HEK293 (cell line): ENCODE results near the gene WNT1.
A peak's percentile ranks its signal among the peaks of the same experiment; 100 is the strongest.

Experiments
- CTCF ChIA-PET: fragments of 350-600 bp; formaldehyde crosslinking; extraction: SDS; loops from one replicate; lab custom pipeline; 2021; ENCODE audit warnings: antibody characterized with exemption; lab: Yijun Ruan, JAX
- POLR2A ChIA-PET: fragments of 300-600 bp; formaldehyde crosslinking; extraction: SDS; loops from one replicate; lab custom pipeline; 2020; ENCODE audit warnings: antibody characterized with exemption, inconsistent platforms; lab: Yijun Ruan, JAX
- H3K27ac ChIP-seq: fragments of 200-500 bp; sonication (Bioruptor generic); 2 replicates; pipeline ENCODE4 v1.5.1; 2014; ENCODE audit warnings: low read depth, low read length, control low read depth, inconsistent platforms; ENCODE audit errors: extremely low read depth
- H3K36me3 ChIP-seq, 2 experiments: fragments of 200-500 bp in 1 of 2; sonication (Bioruptor generic) in 1 of 2; 1 replicate in 1 of 2; 2 replicates in 1 of 2; pipeline ENCODE4 v1.5.1; 2014 to 2017; ENCODE audit warnings: inconsistent platforms in 2 of 2, low read length in 2 of 2; ENCODE audit not compliant: control insufficient read depth in 2 of 2, insufficient read depth in 1 of 2
- H3K4me1 ChIP-seq: fragments of 200-500 bp; sonication (Bioruptor generic); 2 replicates; pipeline ENCODE4 v1.5.1; 2014; ENCODE audit warnings: mild to moderate bottlenecking, low read length, inconsistent platforms; ENCODE audit not compliant: control insufficient read depth, insufficient read depth
- H3K4me3 ChIP-seq: 2 replicates; pipeline ENCODE4 v1.5.1; 2011; ENCODE audit warnings: low read depth, mild to moderate bottlenecking, control low read depth, low read length, moderate library complexity
- H3K9me3 ChIP-seq: fragments of 200-500 bp; sonication (Bioruptor generic); 2 replicates; pipeline ENCODE4 v1.5.1; 2014; ENCODE audit warnings: low read depth, low read length, inconsistent platforms; ENCODE audit not compliant: control insufficient read depth, insufficient read depth
- BCL11B ChIP-seq: fragments of 450-650 bp; formaldehyde crosslinking; IDR thresholded peaks from 2 replicates; pipeline ENCODE4 v1.5.1; 2016; ENCODE audit warnings: low read depth, missing biosample characterization, missing genetic modification characterization
- GLI2 ChIP-seq: fragments of 450-650 bp; formaldehyde crosslinking; IDR thresholded peaks from 2 replicates; pipeline ENCODE4; 2017; ENCODE audit warnings: missing biosample characterization, missing genetic modification characterization, low read depth, borderline replicate concordance
- KLF9 ChIP-seq: fragments of 450-650 bp; formaldehyde crosslinking; IDR thresholded peaks from 2 replicates; pipeline ENCODE4 v1.5.1; 2016; ENCODE audit warnings: missing biosample characterization, missing genetic modification characterization, low read depth
- MZF1 ChIP-seq: fragments of 450-650 bp; formaldehyde crosslinking; IDR thresholded peaks from 2 replicates; pipeline ENCODE4 v1.5.1; 2017; ENCODE audit warnings: missing biosample characterization, missing genetic modification characterization, borderline replicate concordance
- YY1 ChIP-seq: fragments of 450-650 bp; formaldehyde crosslinking; IDR thresholded peaks from 2 replicates; pipeline ENCODE4 v1.5.1; 2018; ENCODE audit warnings: missing biosample characterization, missing genetic modification characterization
- YY2 ChIP-seq: fragments of 450-650 bp; formaldehyde crosslinking; IDR thresholded peaks from 2 replicates; pipeline ENCODE4 v1.5.1; 2016; ENCODE audit warnings: missing biosample characterization, missing genetic modification characterization
- ZBTB17 ChIP-seq: fragments of 450-650 bp; formaldehyde crosslinking; IDR thresholded peaks from 2 replicates; pipeline ENCODE4 v1.5.1; 2016; ENCODE audit warnings: missing biosample characterization, missing genetic modification characterization
- ZBTB48 ChIP-seq: fragments of 450-650 bp; formaldehyde crosslinking; IDR thresholded peaks from 2 replicates; pipeline ENCODE4 v1.5.1; 2016; ENCODE audit warnings: missing biosample characterization, missing genetic modification characterization
- ZFP37 ChIP-seq: fragments of 450-650 bp; formaldehyde crosslinking; IDR thresholded peaks from 2 replicates; pipeline ENCODE4 v1.5.1; 2016; ENCODE audit warnings: missing biosample characterization, missing genetic modification characterization
- ZNF132 ChIP-seq: fragments of 450-650 bp; formaldehyde crosslinking; IDR thresholded peaks from 2 replicates; pipeline ENCODE4 v1.5.1; 2017; ENCODE audit warnings: missing biosample characterization, missing genetic modification characterization, borderline replicate concordance
- ZNF16 ChIP-seq: fragments of 450-650 bp; formaldehyde crosslinking; IDR thresholded peaks from 2 replicates; pipeline ENCODE4 v1.5.1; 2016; ENCODE audit warnings: low read depth, missing biosample characterization, missing genetic modification characterization
- ZNF169 ChIP-seq: fragments of 450-650 bp; formaldehyde crosslinking; IDR thresholded peaks from 2 replicates; pipeline ENCODE4 v1.5.1; 2016; ENCODE audit warnings: missing biosample characterization, missing genetic modification characterization
- ZNF184 ChIP-seq: fragments of 450-650 bp; IDR thresholded peaks from 2 replicates; pipeline ENCODE4 v1.5.1; 2018; ENCODE audit warnings: missing biosample characterization, mild to moderate bottlenecking, missing genetic modification characterization
- ZNF223 ChIP-seq: fragments of 450-650 bp; formaldehyde crosslinking; IDR thresholded peaks from 2 replicates; pipeline ENCODE4 v1.5.1; 2016; ENCODE audit warnings: missing biosample characterization, missing genetic modification characterization
- ZNF239 ChIP-seq: fragments of 450-650 bp; formaldehyde crosslinking; IDR thresholded peaks from 2 replicates; pipeline ENCODE4 v1.5.1; 2016; ENCODE audit warnings: missing biosample characterization, missing genetic modification characterization
- ZNF302 ChIP-seq: fragments of 450-650 bp; formaldehyde crosslinking; IDR thresholded peaks from 2 replicates; pipeline ENCODE4 v1.5.1; 2016; ENCODE audit warnings: missing biosample characterization, missing genetic modification characterization, low read depth
- ZNF335 ChIP-seq: fragments of 450-650 bp; formaldehyde crosslinking; conservative IDR thresholded peaks from 2 replicates; pipeline ENCODE4 v1.5.1; 2016; ENCODE audit warnings: missing biosample characterization, missing genetic modification characterization
- ZNF341 ChIP-seq: fragments of 450-650 bp; formaldehyde crosslinking; IDR thresholded peaks from 2 replicates; pipeline ENCODE4; 2016; ENCODE audit warnings: low read depth, missing biosample characterization, missing genetic modification characterization
- ZNF548 ChIP-seq: fragments of 450-650 bp; formaldehyde crosslinking; IDR thresholded peaks from 2 replicates; pipeline ENCODE4 v1.5.1; 2016; ENCODE audit warnings: missing biosample characterization, missing genetic modification characterization
- ZNF654 ChIP-seq: fragments of 450-650 bp; formaldehyde crosslinking; IDR thresholded peaks from 2 replicates; pipeline ENCODE4 v1.5.1; 2016; ENCODE audit warnings: low read depth, missing biosample characterization, missing genetic modification characterization
- ZNF658 ChIP-seq: fragments of 450-650 bp; formaldehyde crosslinking; IDR thresholded peaks from 2 replicates; pipeline ENCODE4; 2016; ENCODE audit warnings: missing biosample characterization, missing genetic modification characterization
- ZNF664 ChIP-seq: fragments of 450-650 bp; formaldehyde crosslinking; IDR thresholded peaks from 2 replicates; pipeline ENCODE4 v1.5.1; 2016; ENCODE audit warnings: missing biosample characterization, missing genetic modification characterization
- ZNF747 ChIP-seq: fragments of 450-650 bp; formaldehyde crosslinking; IDR thresholded peaks from 2 replicates; pipeline ENCODE4 v1.5.1; 2016; ENCODE audit warnings: missing biosample characterization, missing genetic modification characterization
- ZNF776 ChIP-seq: fragments of 450-650 bp; formaldehyde crosslinking; IDR thresholded peaks from 2 replicates; pipeline ENCODE4 v1.5.0; 2017; ENCODE audit warnings: missing biosample characterization, missing genetic modification characterization, borderline replicate concordance
- ZNF792 ChIP-seq: fragments of 450-650 bp; formaldehyde crosslinking; IDR thresholded peaks from 2 replicates; pipeline ENCODE4 v1.5.1; 2016; ENCODE audit warnings: missing biosample characterization, missing genetic modification characterization
- ZSCAN30 ChIP-seq: fragments of 450-650 bp; IDR thresholded peaks from 2 replicates; pipeline ENCODE4 v1.5.1; 2018; ENCODE audit warnings: missing biosample characterization, mild to moderate bottlenecking, missing genetic modification characterization, moderate library complexity
- ZXDB ChIP-seq: fragments of 450-650 bp; formaldehyde crosslinking; IDR thresholded peaks from 2 replicates; pipeline ENCODE4 v1.5.1; 2016; ENCODE audit warnings: missing biosample characterization, missing genetic modification characterization
- TF ChIP-seq, protein P1 (sequence below): fragments of 450-650 bp; formaldehyde crosslinking; IDR thresholded peaks from 2 replicates; pipeline ENCODE4 v1.5.1; 2016; ENCODE audit warnings: missing biosample characterization, missing genetic modification characterization
- TF ChIP-seq, protein P2 (sequence below): fragments of 450-650 bp; formaldehyde crosslinking; IDR thresholded peaks from 2 replicates; pipeline ENCODE4 v1.5.1; 2016; ENCODE audit warnings: missing biosample characterization, missing genetic modification characterization

The WNT1 gene

DNA sequence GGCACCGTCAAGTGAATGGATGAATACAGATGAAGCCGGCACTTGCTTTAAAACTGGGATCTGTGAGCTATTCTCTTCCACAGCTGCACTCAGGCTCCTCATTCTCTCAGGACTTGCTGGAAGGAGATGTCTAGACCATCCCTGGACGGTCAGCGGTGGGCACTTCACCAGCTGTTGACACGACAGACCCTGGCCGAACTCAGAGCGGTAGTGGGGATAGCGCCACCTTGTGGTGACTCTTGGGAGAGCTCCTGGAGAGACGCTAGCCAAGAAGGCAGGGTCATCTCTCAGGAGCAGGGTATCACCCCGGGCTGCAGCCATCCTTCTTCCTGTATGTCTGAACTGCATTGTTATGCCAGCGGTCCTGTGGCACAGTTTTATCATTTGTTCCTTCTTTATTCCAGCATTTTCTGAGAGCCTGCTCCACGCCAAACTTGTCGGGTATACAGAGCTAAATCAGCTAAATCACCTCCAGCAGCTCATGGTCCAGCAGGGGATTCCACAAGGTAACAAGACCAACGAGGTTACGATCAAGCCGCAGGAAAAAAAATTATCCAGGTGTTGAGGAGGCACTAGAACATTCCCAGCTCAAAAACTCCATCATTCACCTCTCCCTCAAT is 10.0 kb downstream of the WNT1 start:
- Histone ChIP-seq H3K36me3 (no peaks in the 10 kb centered on the region), H3K9me3 (no peaks in the 10 kb centered on the region), H3K4me3 (no peak overlapping the region), H3K4me1 (no peaks in the 10 kb centered on the region; the same call in 1 of the 2 replicates), H3K27ac (no peak overlapping the region)
- ChIA-PET POLR2A (interaction anchor here (0.5 to 1.8 kb wide), 9 partner anchors 11 to 144 kb away, joined by 3 to 5 read pairs (median 4); partner anchors contain the start of genes ARF3, DDN, DDX23 and PRKAG1), CTCF (interaction anchor here (0.5 to 4.5 kb wide), 65 partner anchors 9 to 829 kb away, joined by 3 to 79 read pairs (median 5); partner anchors contain the start of genes ARF3, DDN, FKBP11 and WNT1)
- no peak for TF ChIP-seq ZNF169 (tag by site-specific recombination)
- no peak for TF ChIP-seq ZNF792 (tag by site-specific recombination)
- no peak for TF ChIP-seq ZNF239 (tag by site-specific recombination)
- no peak for TF ChIP-seq YY2 (tag by site-specific recombination)
- peak; percentile 68 for TF ChIP-seq ZBTB17 (tag by site-specific recombination)
- peak; percentile 51; the same call in 1 of the 2 replicates for TF ChIP-seq ZSCAN30
- TF ChIP-seq ZFP37: no peak
- no peak for TF ChIP-seq ZNF664 (tag by site-specific recombination)
- TF ChIP-seq MZF1 (tag by site-specific recombination): no peak
- TF ChIP-seq, protein P1, sequence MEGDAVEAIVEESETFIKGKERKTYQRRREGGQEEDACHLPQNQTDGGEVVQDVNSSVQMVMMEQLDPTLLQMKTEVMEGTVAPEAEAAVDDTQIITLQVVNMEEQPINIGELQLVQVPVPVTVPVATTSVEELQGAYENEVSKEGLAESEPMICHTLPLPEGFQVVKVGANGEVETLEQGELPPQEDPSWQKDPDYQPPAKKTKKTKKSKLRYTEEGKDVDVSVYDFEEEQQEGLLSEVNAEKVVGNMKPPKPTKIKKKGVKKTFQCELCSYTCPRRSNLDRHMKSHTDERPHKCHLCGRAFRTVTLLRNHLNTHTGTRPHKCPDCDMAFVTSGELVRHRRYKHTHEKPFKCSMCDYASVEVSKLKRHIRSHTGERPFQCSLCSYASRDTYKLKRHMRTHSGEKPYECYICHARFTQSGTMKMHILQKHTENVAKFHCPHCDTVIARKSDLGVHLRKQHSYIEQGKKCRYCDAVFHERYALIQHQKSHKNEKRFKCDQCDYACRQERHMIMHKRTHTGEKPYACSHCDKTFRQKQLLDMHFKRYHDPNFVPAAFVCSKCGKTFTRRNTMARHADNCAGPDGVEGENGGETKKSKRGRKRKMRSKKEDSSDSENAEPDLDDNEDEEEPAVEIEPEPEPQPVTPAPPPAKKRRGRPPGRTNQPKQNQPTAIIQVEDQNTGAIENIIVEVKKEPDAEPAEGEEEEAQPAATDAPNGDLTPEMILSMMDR (tag by site-specific recombination): peak; percentile 82
- TF ChIP-seq YY1 (tag by site-specific recombination): no peak
- TF ChIP-seq ZNF223: no peak
- no peak for TF ChIP-seq ZNF658 (tag by site-specific recombination)
- no peak for TF ChIP-seq KLF9 (tag by site-specific recombination)
- no peak for TF ChIP-seq ZNF302 (tag by site-specific recombination)
- no peak for TF ChIP-seq ZNF132 (tag by site-specific recombination)
- peak; percentile 62; the same call in 1 of the 2 replicates for TF ChIP-seq BCL11B (tag by site-specific recombination)
- no peak for TF ChIP-seq ZNF747 (tag by site-specific recombination)
- no peak for TF ChIP-seq ZNF548 (tag by site-specific recombination)
- TF ChIP-seq ZNF16 (tag by site-specific recombination): no peak
- no peak for TF ChIP-seq ZNF184 (tag by site-specific recombination)
- TF ChIP-seq ZXDB: no peak
- no peak for TF ChIP-seq GLI2 (tag by site-specific recombination)
- no peak for TF ChIP-seq ZNF335 (tag by site-specific recombination)
- TF ChIP-seq, protein P2, sequence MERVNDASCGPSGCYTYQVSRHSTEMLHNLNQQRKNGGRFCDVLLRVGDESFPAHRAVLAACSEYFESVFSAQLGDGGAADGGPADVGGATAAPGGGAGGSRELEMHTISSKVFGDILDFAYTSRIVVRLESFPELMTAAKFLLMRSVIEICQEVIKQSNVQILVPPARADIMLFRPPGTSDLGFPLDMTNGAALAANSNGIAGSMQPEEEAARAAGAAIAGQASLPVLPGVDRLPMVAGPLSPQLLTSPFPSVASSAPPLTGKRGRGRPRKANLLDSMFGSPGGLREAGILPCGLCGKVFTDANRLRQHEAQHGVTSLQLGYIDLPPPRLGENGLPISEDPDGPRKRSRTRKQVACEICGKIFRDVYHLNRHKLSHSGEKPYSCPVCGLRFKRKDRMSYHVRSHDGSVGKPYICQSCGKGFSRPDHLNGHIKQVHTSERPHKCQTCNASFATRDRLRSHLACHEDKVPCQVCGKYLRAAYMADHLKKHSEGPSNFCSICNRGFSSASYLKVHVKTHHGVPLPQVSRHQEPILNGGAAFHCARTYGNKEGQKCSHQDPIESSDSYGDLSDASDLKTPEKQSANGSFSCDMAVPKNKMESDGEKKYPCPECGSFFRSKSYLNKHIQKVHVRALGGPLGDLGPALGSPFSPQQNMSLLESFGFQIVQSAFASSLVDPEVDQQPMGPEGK (tag by site-specific recombination): no peak
- TF ChIP-seq ZNF654 (tag by site-specific recombination): peak; percentile 38; the same call in 1 of the 2 replicates
- peak; percentile 56; the same call in 1 of the 2 replicates for TF ChIP-seq ZBTB48
- no peak for TF ChIP-seq ZNF341 (tag by site-specific recombination)
- no peak for TF ChIP-seq ZNF776 (tag by site-specific recombination)
